Trophoblast cell (in vitro differentiated cells and primary cell): Measurements from ENCODE around the gene FASN.
"Not testable (repeated sequence)": the region's sequence is repeated elsewhere in the genome, so short reads cannot be mapped to it uniquely, and the experiment has no call there.

ENCODE experiments used
- DNase-seq, 2 donors: peaks; one replicate each; pipeline ENCODE4 v3.0.0-alpha.2; 2016
- H2AFZ ChIP-seq: 2 replicates; pipeline ENCODE4 v1.6.1; 2013; ENCODE audit warnings: low read length, moderate library complexity, mild to moderate bottlenecking; ENCODE audit not compliant: insufficient read depth, poor library complexity
- H2AK5ac ChIP-seq: 2 replicates; pipeline ENCODE4 v1.6.1; 2013; ENCODE audit warnings: mild to moderate bottlenecking, low read length
- H2BK120ac ChIP-seq: 2 replicates; pipeline ENCODE4 v1.6.1; 2013; ENCODE audit warnings: low read length, mild to moderate bottlenecking, moderate library complexity; ENCODE audit not compliant: insufficient read depth, poor library complexity
- H2BK12ac ChIP-seq: 2 replicates; pipeline ENCODE4 v1.6.1; 2013; ENCODE audit warnings: mild to moderate bottlenecking, low read length, moderate library complexity
- H2BK5ac ChIP-seq: 2 replicates; pipeline ENCODE4 v1.6.1; 2013; ENCODE audit warnings: low read length, low read depth, moderate library complexity, mild to moderate bottlenecking; ENCODE audit not compliant: poor library complexity
- H3K14ac ChIP-seq: 2 replicates; pipeline ENCODE4 v1.6.1; 2013; ENCODE audit warnings: mild to moderate bottlenecking, low read length
- H3K18ac ChIP-seq: 2 replicates; pipeline ENCODE4 v1.6.1; 2013; ENCODE audit warnings: mild to moderate bottlenecking, low read length
- H3K23ac ChIP-seq: 2 replicates; pipeline ENCODE4 v1.6.1; 2013; ENCODE audit warnings: low read length
- H3K27ac ChIP-seq: 2 replicates; pipeline ENCODE4 v1.5.1; 2013; ENCODE audit warnings: low read depth, mild to moderate bottlenecking, inconsistent platforms, low read length, moderate library complexity
- H3K27me3 ChIP-seq: 2 replicates; pipeline ENCODE4 v1.6.1; 2013; ENCODE audit warnings: inconsistent platforms, mild to moderate bottlenecking, low read length, moderate library complexity; ENCODE audit not compliant: insufficient read depth
- H3K36me3 ChIP-seq, 2 experiments: 1 replicate in 1 of 2; 2 replicates in 1 of 2; pipeline ENCODE4 v1.6.1; 2013; ENCODE audit warnings: low read length in 2 of 2, mild to moderate bottlenecking in 2 of 2, moderate library complexity in 1 of 2; ENCODE audit not compliant: insufficient read depth in 2 of 2, control insufficient read depth in 1 of 2
- H3K4ac ChIP-seq: 2 replicates; pipeline ENCODE4 v1.6.1; 2013; ENCODE audit warnings: low read depth, mild to moderate bottlenecking, low read length, moderate library complexity
- H3K4me1 ChIP-seq, 2 experiments: 1 replicate in 1 of 2; 2 replicates in 1 of 2; pipeline ENCODE4 v1.6.1; 2013; ENCODE audit warnings: low read length in 2 of 2, mild to moderate bottlenecking in 2 of 2, moderate library complexity in 1 of 2; ENCODE audit not compliant: insufficient read depth in 2 of 2, control insufficient read depth in 1 of 2
- H3K4me2 ChIP-seq: 2 replicates; pipeline ENCODE4 v1.6.1; 2013; ENCODE audit warnings: inconsistent platforms, mild to moderate bottlenecking, low read length, moderate library complexity
- H3K4me3 ChIP-seq: 2 replicates; pipeline ENCODE4 v1.5.1; 2013; ENCODE audit warnings: mild to moderate bottlenecking, low read depth, low read length, inconsistent platforms
- H3K79me1 ChIP-seq: one replicate; pipeline ENCODE4 v1.6.1; 2013; ENCODE audit warnings: low read length
- H3K79me2 ChIP-seq: 2 replicates; pipeline ENCODE4 v1.6.1; 2013; ENCODE audit warnings: low read length, mild to moderate bottlenecking; ENCODE audit not compliant: control insufficient read depth, insufficient read depth, poor library complexity
- H3K9ac ChIP-seq: 2 replicates; pipeline ENCODE4 v1.6.1; 2013; ENCODE audit warnings: mild to moderate bottlenecking, low read length
- H3K9me3 ChIP-seq: 2 replicates; pipeline ENCODE4 v1.6.1; 2013; ENCODE audit warnings: low read depth, mild to moderate bottlenecking, control low read depth, inconsistent platforms, low read length; ENCODE audit not compliant: insufficient read depth
- H4K12ac ChIP-seq: 2 replicates; pipeline ENCODE4 v1.6.1; 2013; ENCODE audit warnings: low read depth, mild to moderate bottlenecking, low read length, moderate library complexity
- H4K8ac ChIP-seq: 2 replicates; pipeline ENCODE4 v1.6.1; 2013; ENCODE audit warnings: low read depth, mild to moderate bottlenecking, low read length, moderate library complexity
- H4K91ac ChIP-seq: one replicate; pipeline ENCODE4 v1.6.1; 2013; ENCODE audit warnings: low read depth, mild to moderate bottlenecking, low read length, moderate library complexity
- WGBS: extraction: QIAGEN DNeasy Blood & Tissue Kit; methylation state at CpG from one replicate; pipeline ENCODE4 v1.1.7; 2013; ENCODE audit warnings: missing lambda C conversion rate; ENCODE audit not compliant: insufficient read length, insufficient coverage; ENCODE audit errors: extremely low coverage; 5-methylcytosine and 5-hydroxymethylcytosine counted together

The FASN gene

DNA sequence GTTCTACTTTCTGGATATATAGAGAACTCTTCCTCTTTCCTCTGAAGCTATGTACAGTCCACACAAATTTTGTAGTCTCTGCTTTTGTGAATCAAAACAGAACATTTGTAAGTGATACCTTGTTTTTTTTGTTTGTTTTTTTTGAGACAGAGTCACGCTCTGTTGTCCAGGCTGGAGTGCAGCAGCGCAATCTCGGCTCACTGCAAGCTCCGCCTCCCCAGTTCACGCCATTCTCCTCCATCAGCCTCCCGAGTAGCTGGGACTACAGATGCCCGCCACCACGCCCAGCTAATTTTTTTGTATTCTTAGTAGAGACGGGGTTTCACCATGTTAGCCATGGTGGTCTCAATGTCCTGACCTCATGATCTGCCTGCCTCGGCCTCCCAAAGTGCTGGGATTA lies 41.9 kb upstream of the FASN start:
- WGBS = no CpG with 5 or more reads among the region's 10 CpGs
- not testable (repeated sequence) for H3K18ac ChIP-seq, H4K8ac ChIP-seq, H3K4me2 ChIP-seq, DNase-seq, H3K9me3 ChIP-seq, H3K36me3 ChIP-seq, H3K27ac ChIP-seq, H3K9ac ChIP-seq, H3K4me1 ChIP-seq, H3K79me2 ChIP-seq, H2AK5ac ChIP-seq, H3K79me1 ChIP-seq, H3K14ac ChIP-seq, H2BK120ac ChIP-seq, H3K4ac ChIP-seq, H2AFZ ChIP-seq, H2BK5ac ChIP-seq, H2BK12ac ChIP-seq, H3K27me3 ChIP-seq, H3K23ac ChIP-seq, H4K91ac ChIP-seq, H4K12ac ChIP-seq, H3K4me3 ChIP-seq

DNA sequence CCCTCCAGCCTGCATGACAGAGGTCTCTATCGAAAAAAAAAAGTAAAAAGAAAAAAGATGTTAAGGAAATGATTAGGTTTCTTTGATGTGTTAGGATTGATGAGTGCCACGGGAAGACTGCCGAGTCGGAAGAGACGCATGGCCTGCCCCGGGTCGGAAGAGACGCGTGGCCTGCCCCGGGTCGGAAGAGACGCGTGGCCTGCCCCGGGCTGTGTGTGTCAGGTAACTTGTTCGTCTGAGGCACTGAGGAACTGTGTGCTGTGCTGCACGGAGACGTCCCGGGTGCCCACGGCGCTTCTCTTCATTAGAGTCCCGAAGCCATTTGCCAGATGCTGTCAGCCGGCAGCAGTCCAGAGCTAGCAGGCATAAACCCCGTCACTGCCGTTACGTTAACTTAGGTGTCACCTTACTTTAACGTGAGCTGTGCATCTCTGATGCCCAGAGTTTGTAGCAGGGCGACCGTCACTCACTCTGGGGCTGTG lies 40.5 kb upstream of the FASN start:
- Histone ChIP-seq H3K23ac (no peak overlapping the region), H3K4me2 (no peak overlapping the region), H2AFZ (no peak overlapping the region), H2BK120ac (no peak overlapping the region), H2AK5ac (no peak overlapping the region), H4K12ac (no peak overlapping the region), H3K4me1 (peaks cover 0 to 2% of the 10 kb centered on the region in 2 experiments), H2BK12ac (no peak overlapping the region), H4K91ac (no peak overlapping the region), H4K8ac (no peak overlapping the region), H3K4me3 (no peak overlapping the region), H2BK5ac (no peak overlapping the region), H3K9me3 (peaks cover 2% of the 10 kb centered on the region), H3K18ac (no peak overlapping the region), H3K27ac (no peak overlapping the region), H3K4ac (no peak overlapping the region), H3K36me3 (peaks cover 0 to 2% of the 10 kb centered on the region in 2 experiments), H3K79me1 (no peaks in the 10 kb centered on the region), H3K27me3 (no peaks in the 10 kb centered on the region), H3K79me2 (no peaks in the 10 kb centered on the region), H3K9ac (no peak overlapping the region), H3K14ac (no peak overlapping the region)
- 100% methylated on average over 3 of the region's 28 CpGs for WGBS
- DNase-seq = peak in 1 of 2 donors; percentile 45

DNA sequence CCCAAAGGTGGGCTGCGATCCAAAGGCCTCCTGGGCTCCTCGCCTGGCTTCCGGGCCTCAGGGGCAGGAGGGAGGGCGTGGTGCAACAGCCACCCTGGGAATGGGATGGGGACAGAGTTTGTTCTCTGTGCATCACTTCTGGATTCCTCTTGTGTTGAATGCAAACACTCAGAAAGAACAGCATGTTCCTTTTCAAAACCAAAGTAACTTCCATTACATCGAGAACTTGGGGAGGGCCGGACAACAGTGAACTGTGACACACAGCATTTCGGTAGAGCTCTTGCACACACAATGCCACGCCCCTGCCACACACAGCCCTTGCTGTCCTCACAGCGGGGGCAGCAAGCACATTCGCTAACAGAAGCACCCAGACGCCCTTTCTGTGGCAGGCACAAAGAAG lies 36.1 kb upstream of the FASN start:
- H3K79me1 ChIP-seq = no peaks in the 10 kb centered on the region
- H4K12ac ChIP-seq = no peak overlapping the region
- peaks cover 0 to 2% of the 10 kb centered on the region in 2 experiments for H3K4me1 ChIP-seq
- H3K23ac ChIP-seq = no peak overlapping the region
- H2AK5ac ChIP-seq = peak overlapping the region; percentile 87
- H2BK12ac ChIP-seq = peak overlapping the region; percentile 69
- no peaks in the 10 kb centered on the region for H3K9me3 ChIP-seq
- H3K14ac ChIP-seq = peak overlapping the region; percentile 67
- peaks cover 0 to 2% of the 10 kb centered on the region in 2 experiments for H3K36me3 ChIP-seq
- WGBS = no CpG with 5 or more reads among the region's 11 CpGs
- no peak overlapping the region for H4K91ac ChIP-seq
- H3K4me3 ChIP-seq = no peak overlapping the region
- H3K4me2 ChIP-seq = no peak overlapping the region
- no peak overlapping the region for H2AFZ ChIP-seq
- H3K27ac ChIP-seq = no peak overlapping the region
- no peak overlapping the region for H4K8ac ChIP-seq
- no peak overlapping the region for H3K18ac ChIP-seq
- no peak overlapping the region for H3K4ac ChIP-seq
- no peaks in the 10 kb centered on the region for H3K79me2 ChIP-seq
- H3K9ac ChIP-seq = no peak overlapping the region
- DNase-seq = peak in 1 of 2 donors; percentile 59
- no peak overlapping the region for H2BK120ac ChIP-seq
- no peak overlapping the region for H2BK5ac ChIP-seq
- H3K27me3 ChIP-seq = no peaks in the 10 kb centered on the region

- not testable (repeated sequence) for H3K14ac ChIP-seq, H3K4ac ChIP-seq
- WGBS = no CpG with 5 or more reads among the region's 8 CpGs
These were observed 35.3 kb upstream of the FASN start for GRCh38 chr17:82133166-82133953.

More at GRCh38 chr17:82133166-82133953, 35.3 kb upstream of the FASN start:
- not testable (repeated sequence) for H4K91ac ChIP-seq, H3K18ac ChIP-seq, H3K4me1 ChIP-seq, H2BK12ac ChIP-seq, H3K79me2 ChIP-seq, H3K9ac ChIP-seq, H3K4me3 ChIP-seq, H3K9me3 ChIP-seq, H3K79me1 ChIP-seq, H3K36me3 ChIP-seq, H3K27me3 ChIP-seq, H2AK5ac ChIP-seq, H2BK5ac ChIP-seq, H3K23ac ChIP-seq, H3K27ac ChIP-seq, H4K12ac ChIP-seq, H3K4me2 ChIP-seq, H2AFZ ChIP-seq
- Histone ChIP-seq H2BK120ac (peak overlapping the region; percentile 46), H4K8ac (peak overlapping the region; percentile 24)
- peak; percentile 64 to 76 for DNase-seq
